GM19455 (cell line): ENCODE results near the gene RPL39L.

Experiments
- ATAC-seq: cut with Tn5 transposase; IDR thresholded peaks from one replicate; pipeline ENCODE4 v1.9.1; 2021; ENCODE audit not compliant: unreplicated experiment

The RPL39L gene

DNA sequence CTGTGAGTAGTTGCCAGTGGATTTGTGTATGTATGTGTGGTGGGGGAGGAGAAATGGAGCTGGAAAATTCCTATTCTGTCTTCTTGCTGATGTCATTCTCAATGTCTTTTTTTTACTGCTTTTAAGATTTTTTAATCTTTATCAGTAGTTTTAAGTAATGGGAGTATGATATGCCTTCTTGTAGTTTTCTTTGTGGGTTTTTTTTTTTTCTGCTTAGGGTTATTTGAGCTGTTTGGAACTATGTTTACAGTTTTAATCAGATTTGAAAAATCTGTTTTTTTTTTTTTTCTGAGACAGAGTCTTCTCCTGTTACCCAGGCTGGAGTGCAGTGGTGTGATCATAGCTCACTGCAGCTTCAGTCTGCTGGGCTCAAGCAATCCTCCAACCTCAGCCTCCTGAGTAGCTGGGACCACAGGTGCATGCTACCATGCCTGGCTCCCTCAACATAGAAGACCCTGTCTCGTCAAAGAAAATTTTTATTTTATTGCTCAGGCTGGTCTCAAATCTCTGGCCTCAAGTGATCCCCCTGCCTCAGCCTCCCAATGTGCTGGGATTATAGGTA, 37.1 kb downstream of the RPL39L start:
- ATAC-seq: no peak

DNA sequence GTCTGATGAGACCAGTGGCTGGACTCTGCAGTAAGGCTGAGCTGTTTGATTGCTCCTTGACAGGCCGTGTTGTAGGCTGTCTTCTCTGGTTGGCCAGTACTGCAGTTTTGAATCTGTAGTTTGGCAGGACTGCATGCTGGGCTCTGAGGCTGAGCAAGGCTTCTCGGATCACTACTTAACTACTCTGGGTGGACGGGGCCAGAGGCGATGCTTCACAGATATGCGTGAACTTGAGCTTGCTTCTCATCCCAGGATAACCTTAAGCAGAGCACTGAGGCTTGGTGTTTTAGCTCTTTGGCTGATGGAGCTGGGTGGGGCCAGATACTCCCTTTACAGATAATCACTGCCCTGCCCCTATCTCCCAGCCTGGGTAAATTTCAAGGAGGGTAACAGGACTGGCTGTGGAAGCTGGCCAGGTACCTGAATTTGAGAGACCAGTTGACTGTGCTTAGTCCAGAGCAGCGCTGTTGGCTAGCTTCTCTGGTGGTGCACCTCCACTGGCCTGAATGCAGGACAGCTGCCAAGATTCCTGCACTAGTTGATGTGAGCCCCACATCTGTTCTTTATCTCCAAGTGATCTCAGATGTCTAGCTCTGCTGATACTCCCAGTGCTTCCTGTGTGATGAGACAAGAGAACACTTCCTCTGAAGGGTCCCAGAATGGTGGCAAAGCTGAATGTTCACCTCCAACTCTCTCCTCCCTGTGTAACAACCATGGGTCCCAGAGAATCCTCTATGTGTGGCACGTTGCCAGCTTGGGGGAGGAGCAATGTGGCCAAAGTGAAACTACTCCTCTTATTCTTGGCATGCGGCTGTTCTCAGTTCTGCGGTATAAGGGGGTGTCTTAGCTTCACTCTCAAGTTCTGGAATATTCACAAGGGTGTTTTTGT, 37.9 kb downstream of the RPL39L start:
- ATAC-seq: no peak

DNA sequence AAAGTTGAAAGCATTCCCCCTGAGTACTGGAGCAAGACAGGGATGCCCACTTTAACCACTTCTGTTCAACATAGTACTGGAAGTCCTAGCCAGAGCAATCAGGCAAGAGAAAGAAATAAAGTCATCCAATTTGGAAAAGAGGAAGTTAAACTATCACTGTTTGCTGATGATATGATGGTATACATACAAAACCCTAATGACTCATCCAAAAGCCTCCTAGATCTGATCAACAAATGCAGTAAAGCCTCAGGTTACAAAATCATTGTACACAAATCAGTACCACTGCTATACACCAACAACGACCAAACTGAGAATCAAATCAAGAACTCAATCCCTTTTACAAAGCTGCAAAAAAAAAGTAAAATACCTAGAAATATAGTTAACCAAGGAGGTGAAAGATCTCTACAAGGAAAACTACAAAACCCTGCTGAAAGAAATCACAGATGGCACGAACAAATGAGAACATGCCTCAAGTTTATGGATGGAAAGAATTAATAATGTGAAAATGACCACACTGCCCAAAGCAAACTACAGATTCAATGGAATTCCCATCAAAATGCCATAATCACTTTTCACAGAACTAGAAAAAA, 40.3 kb downstream of the RPL39L start:
- no peak for ATAC-seq

DNA sequence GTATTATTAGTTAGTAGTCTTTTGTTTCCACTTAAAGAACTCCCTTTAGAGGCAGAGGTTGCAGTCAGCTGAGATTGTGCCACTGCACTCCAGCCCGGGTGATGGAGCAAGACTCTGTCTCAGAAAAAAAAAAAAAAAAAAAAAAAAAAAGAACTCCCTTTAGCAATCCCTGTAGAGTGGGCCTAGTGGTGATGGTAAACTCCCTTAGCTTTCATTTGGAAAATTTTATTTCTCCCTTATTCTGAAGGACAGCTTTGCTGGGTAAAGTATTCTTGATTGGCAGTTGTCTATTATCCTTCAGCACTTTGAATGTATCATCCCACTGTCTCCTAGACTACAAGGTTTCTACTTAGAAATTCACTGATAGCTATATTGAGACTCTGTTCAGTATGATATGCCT, 46.0 kb downstream of the RPL39L start:
- ATAC-seq: no peak

DNA sequence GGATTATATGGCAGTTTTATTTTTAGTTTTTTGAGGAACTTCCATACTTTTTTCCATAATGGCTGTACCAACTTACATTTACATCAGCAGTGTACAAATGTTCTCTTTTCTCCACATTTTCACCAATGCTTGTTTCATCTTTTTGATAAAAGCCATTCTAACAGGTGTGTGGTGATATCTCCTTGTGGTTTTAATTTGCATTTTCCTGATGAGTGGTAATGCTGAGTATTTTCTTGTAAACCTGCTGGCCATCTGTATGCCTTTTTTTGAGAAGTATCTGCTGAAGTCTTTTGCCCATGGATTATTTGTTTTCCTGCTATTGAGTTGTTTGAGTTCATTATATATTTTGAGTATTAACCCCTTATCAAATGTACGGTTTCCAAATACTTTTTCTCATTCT, 50.6 kb downstream of the RPL39L start:
- no peak for ATAC-seq

DNA sequence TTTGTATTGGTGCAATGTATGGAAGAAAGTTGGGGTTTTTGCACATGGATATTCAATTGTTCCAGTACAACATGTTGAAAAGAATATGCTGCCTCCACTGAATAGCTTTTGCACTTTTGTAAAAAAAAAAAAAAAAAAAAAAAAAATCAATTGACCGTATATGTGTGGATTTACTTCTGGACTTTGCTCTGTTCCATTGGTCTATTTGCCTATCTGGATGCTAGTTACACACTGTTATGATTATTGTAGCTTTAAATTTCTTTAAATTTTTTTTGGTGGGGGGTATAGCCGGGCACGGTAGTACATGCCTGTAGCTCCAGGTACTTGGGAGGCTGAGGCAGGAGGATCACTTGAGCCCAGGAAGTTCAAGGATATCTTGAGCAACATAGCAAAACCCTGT, 52.5 kb downstream of the RPL39L start:
- no peak for ATAC-seq

DNA sequence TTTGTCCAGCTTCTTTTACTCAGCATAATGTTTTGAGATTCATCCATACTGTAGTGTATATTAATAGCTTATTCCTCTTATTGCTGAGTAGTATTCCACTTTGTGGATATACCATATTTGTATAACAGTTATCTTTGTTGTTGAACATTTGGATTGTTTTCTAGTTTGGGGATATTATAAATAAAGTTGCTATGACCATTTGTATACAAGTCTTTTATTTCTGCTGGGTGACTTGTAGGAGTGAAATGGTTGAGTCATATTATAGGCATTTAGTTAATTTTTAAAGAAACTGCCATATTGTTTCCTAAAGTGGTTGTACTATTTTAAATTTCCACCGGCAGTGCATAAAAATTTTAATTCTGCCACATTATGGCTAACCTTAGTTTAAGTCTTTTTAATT, 53.4 kb downstream of the RPL39L start:
- no peak for ATAC-seq

DNA sequence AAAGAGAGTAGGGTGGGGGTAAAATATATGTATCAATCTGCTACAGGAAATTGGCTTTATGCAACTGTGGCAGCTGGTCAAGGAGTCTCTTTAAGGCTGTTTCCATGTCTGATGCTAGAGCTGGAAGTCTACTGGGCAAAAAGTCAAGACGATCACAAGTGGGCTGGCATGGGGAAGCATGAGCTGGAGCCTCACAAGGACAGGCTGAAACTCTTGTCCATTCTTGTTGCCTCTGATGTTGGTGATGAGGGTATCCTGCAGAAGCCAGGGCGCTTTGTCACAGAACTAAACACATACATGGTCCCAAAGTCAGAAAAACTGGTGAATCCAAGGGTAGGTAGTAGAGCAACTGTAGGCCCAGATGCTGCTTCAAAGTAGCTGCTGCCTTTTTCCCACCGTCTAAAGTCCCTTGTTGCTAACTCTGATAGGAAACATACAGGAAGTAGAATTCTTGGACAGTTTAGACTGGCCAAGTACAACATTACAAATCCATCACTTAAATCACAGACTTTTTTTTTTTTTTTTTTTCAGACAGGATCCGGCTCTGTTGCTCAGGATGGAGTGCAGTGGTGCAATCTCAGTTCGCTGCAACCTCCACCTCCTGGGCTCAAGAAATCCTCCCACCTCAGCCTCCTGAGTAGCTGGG, 54.2 kb downstream of the RPL39L start:
- no peak for ATAC-seq

DNA sequence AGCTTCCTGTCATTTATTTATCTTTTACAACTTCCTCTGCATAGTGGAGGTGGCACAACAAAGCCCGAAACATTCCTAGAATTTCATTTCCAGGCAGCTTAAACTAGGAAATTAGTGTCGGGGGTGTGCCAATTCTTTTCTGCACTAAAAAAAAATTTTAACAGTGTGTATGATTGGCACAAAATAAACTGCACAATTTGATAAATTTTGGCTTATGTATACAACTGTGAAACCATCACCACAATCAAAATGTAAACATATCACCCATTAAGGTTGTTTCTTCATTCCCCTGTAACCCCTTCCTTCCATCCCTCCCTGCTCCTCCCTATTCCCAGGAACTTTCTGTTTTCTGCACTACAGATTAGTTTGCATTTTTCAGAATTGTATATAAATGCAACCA, 54.7 kb downstream of the RPL39L start:
- ATAC-seq: no peak

DNA sequence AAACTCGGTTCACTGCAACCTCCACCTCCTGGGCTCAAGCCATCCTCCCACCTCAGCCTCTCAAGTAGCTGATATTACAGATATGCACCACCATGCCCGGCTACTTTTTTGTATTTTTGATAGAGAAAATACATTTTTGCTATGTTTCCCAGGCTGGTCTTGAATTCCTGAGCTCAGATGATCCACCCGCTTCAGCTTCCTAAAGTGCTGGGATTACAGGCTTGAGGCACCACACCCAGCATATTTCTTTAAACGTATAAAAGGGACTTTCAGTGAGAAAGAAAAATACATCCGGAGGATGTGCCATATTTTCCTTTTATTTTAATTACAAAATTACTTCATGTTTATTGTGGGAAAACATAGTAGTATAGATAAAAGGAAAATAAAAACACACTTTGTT, 55.2 kb downstream of the RPL39L start:
- ATAC-seq: no peak

DNA sequence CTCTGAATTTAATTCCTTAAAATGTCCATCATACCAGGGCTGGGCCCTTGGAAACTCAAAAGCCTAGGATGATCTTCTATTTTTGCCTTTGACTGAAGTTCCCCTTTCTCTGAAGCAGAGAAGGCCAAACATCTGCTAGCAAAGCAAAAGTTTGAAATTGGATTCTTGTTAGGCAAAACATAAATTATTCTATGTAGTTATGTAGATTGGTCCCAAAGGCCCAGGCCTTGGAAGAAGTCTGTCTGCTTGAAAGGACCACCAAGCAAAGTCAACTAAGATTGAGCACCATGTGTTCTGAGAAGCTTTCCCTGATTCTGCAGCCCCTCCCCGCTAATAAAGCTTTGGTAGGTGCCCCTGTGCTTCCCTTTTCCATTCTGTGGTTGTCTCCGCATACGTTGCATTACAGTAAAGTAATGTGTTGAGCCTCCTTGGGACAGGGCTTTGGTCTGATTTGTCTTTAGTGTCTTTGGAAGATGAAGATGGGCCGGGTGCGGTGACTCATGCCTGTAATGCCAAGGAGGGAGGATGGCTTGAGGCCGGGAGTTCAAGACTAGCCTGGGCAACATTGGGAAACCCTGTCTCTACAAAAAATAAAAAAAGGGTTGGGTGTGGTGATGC, 56.4 kb downstream of the RPL39L start:
- ATAC-seq: no peak

DNA sequence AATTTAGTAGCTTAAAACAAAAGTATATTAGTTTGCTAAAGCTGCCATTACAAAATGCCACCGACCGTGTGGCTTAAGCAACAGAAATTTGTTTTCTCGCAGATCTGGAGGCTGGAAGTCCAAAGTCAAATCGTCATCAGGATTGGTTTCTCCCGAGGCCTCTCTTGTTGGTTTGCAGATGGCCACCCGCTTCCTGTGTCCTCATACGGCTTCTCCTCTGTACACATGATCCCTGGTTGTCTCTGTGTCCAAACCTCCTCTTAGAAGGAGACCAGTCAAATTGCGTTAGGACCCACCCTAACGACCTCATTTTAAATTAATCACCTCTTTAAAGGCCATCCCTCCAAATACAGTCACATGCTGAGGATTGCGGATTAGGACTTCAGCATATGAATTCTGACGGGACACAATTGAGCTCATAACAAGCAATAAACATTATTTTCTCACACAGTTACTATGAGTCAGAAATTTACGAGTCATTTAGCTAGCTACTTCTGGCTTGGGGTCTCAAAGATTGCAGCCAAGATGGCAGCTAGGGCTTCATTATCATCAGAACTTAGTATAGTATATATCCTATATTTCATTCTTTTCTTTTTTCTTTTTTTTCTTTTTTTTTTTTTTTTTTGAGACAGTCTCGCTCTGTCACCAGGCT, 58.4 kb downstream of the RPL39L start:
- no peak for ATAC-seq

DNA sequence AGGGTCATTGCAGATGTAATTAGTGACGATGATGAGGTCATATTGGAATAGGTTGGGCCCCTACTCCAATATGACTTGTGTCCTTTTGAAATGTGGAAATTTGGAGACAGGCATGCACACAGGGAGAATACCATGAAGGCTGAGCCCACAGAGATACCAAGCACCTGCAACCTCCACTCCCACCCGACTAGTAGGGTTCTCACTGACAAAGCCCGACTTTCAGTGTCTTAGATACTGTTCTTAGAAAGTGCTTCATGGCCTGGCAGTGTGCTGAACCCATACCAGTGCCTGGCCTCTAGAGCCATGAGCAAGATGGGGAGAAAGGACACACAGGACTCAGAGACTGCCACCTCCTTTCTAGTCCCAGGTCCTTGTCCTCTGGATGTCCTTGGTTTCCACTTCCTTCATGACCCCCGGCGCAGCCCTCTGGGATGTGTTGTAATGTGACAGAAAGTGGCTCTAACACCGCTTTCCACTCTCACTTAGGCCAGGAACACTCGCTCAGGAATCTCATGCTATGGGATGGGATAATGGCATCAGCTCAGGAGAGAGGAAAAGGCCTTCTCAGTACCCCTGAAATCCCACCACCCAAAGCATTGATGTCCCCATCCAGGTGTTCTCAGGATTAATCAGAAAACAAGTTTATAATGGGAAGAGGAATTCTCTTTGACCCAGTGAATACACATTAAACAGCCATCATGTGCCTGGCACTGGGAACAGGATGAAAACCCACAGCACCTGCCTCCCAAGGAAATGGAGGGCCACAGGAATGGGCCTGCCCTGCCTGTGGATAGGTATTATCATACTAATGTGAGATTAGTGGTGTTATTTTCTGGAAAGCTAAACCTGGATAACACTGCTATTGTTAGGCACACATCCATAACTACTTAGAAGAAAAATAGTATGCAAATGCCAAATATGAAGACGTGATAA, 59.9 kb downstream of the RPL39L start:
- no peak for ATAC-seq

DNA sequence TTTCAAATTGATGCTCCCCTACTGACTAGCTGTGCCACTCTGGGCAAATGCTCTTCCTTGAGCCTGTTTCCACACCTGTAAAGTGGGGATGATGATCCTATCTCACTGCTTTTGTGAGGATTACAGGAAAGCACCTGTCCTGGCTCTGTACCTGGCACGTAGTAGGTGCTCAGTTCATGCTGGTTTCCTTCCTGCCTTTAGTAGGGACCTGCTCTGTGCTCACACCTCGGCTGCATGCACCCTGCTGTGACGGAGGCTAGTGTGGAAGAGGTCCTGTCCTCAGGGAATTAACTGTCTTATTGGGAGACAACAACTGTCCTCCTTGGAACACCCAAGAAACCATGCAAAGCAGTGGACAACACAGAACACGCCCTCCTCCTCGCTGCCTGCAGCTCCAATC, 61.8 kb downstream of the RPL39L start:
- no peak for ATAC-seq

DNA sequence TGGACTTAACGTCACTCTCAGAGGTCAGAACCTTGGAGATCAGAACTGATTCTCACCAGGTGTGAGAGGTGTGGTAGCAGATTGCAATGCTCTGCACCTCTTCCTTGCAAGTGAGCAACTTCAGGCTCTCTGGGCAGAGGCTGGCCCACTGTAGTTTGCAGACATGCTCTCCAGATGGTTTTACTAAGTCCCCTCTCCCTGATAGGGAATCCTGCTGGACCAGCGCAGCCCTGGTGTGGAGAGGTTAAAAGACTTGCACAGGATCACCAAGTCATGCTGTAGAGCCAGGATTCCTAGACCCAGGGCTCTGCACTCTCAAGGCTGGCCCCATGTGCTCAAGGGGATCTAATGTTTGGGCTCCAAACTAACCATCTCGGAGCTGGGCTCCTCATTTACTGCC, 62.2 kb downstream of the RPL39L start:
- no peak for ATAC-seq

DNA sequence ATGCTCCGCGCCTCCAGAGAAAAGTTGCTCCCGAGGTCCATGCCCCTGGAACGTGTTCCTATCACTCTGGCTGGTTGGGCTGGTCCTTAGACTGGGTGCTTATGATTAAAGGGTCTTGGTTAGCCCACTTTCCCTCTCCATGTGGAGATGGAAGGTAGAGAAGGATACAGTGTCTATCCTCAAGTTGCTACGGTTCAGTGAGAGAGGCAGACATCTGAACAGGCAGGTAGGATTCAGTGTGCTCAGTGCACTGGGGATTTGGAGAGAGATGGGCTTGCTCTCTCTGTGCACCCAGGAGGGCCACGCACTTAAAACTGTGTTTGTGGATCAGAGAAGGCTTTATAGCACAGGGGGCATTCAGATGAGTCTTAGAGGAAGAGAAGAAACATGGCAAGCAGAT, 63.0 kb downstream of the RPL39L start:
- no peak for ATAC-seq

DNA sequence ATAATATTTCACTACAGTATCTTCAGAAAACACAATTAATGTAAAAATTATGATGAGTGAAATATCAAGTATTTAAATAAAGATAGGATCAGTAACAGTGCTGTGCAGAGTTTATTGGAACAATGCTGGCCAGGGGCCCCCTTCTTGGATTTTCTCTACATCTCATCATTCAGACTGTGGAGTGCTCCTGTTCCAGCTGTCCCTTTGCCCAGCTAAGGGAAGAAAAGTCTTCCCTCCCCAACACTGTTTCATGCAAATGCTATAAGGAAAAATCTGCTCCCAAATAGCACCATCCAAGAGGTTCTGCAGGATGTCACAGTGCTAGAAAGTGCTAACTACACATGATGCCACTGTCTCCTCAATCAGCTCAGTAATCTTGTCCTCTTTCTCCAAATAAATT, 64.5 kb downstream of the RPL39L start:
- no peak for ATAC-seq

DNA sequence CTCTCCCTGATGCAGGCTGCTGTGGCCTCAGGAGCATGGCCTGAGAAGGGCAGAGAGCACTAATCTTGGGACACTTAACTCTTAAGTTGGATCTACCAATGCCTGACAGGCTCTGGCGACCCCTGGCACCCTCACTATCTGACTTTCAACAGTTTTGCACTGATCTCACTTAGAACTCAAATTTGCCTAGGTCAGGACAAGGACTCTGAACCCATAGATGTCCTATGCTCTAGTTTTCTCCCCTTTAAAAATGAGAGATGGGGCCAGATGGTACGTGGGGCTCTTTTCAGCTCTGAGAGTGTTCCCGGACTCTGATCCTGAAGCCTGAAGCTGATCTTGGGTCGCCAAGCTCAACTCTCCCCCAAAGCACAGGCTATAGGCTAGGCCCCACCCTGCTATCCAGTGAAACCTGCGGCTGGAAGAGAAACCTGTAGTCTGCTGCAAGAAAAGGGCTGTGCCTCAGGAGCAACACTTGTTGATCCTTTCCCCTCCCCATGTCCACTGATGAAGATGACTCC, 65.7 kb downstream of the RPL39L start:
- no peak for ATAC-seq

DNA sequence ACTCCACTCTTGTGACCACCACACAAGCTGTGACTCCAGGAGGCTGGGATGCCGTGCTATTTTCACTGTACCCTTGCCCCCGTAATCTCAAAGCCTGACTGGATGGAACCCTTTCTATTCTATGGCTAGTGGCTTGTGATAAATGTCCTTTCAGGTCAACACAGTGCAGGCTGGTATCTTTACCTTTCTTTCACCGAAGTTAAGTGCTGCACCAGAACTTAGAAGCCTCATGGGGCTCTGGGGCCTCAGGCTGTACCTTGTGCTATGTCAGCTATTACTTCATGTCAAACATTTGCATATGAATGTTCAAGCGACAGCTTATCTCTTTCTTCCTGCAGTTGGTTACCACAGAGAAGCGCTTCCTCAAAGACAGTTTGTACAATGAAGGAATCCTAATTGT, 66.8 kb downstream of the RPL39L start:
- no peak for ATAC-seq

DNA sequence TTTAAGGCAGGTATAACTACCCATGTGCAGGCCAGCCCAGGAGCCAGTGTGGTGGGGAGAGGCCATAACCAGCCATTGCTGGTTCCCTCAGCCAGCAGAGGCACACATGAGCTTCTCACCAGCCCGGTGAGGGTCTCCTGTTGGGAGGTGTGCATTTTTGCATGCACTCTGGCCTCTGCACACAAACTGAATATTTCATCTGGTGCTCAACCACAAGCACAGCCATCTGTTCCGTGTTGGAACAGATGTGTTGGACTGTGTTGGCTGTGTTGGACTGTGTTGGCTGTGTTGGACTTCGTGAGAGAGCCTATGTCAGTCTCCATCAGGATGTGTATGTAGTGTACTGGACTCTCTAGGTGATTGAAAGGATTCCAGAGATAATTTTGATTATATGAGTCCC, 67.2 kb downstream of the RPL39L start:
- no peak for ATAC-seq
